CD8-positive, alpha-beta memory T cell (primary cell): ENCODE measurements around the gene FYN. TPM values are rescaled to one million over a fixed set of nuclear protein-coding genes. Genes with fewer than 3 reads are reported as not detected.

Source experiments
- CTCF ChIA-PET: fragments of 350-600 bp; sonication (Branson Sonifier 250); formaldehyde crosslinking; loops from one replicate; lab custom pipeline; 2021; ENCODE audit warnings: antibody characterized with exemption; lab: Charles Lee
- POLR2A ChIA-PET: fragments of 350-600 bp; sonication (Branson Sonifier 250); formaldehyde crosslinking; loops from one replicate; lab custom pipeline; 2021; ENCODE audit warnings: antibody characterized with exemption; lab: Charles Lee
- DNase-seq, 5 donors: peaks; one replicate each; pipeline versions ENCODE4 v3.0.0 to v3.0.0-alpha.2; 2020 to 2022; ENCODE audit warnings: mixed read lengths in 1 of 5
- H3K27ac ChIP-seq: one replicate; pipeline ENCODE4 v1.7.0; 2013; ENCODE audit warnings: low read depth, mild to moderate bottlenecking, low read length, moderate library complexity
- H3K27me3 ChIP-seq: 2 replicates; pipeline ENCODE4 v1.7.0; 2013; ENCODE audit warnings: low read length, mild to moderate bottlenecking; ENCODE audit not compliant: insufficient read depth, poor library complexity, severe bottlenecking
- H3K36me3 ChIP-seq: 2 replicates; pipeline ENCODE4 v1.7.0; 2013; ENCODE audit warnings: mild to moderate bottlenecking, low read length, moderate library complexity; ENCODE audit not compliant: insufficient read depth
- H3K4me1 ChIP-seq: 2 replicates; pipeline ENCODE4 v1.7.0; 2013; ENCODE audit warnings: mild to moderate bottlenecking, low read length, moderate library complexity; ENCODE audit not compliant: insufficient read depth
- H3K4me3 ChIP-seq: 2 replicates; pipeline ENCODE4 v1.7.0; 2013; ENCODE audit warnings: mild to moderate bottlenecking, low read length
- H3K9me3 ChIP-seq: 2 replicates; pipeline ENCODE4 v1.7.0; 2013; ENCODE audit warnings: mild to moderate bottlenecking, low read length
- H3K27ac Mint-ChIP-seq, 8 donors: one replicate each; pipeline ENCODE4 v1.8.0; 2020 to 2021; ENCODE audit warnings: mixed read lengths in 8 of 8, mild to moderate bottlenecking in 6 of 8, inconsistent platforms in 3 of 8, moderate library complexity in 3 of 8
- H3K27me3 Mint-ChIP-seq, 2 donors: one replicate each; pipeline ENCODE4 v1.8.0; 2020 to 2021; ENCODE audit warnings: mixed read lengths in 2 of 2, mild to moderate bottlenecking in 1 of 2, moderate library complexity in 1 of 2
- H3K36me3 Mint-ChIP-seq, 3 donors: one replicate each; pipeline ENCODE4 v1.8.0; 2020 to 2021; ENCODE audit warnings: mixed read lengths in 3 of 3, inconsistent platforms in 1 of 3, mild to moderate bottlenecking in 1 of 3
- H3K4me1 Mint-ChIP-seq, 3 donors: one replicate each; pipeline ENCODE4 v1.8.0; 2020 to 2021; ENCODE audit warnings: mixed read lengths in 3 of 3, inconsistent platforms in 1 of 3, mild to moderate bottlenecking in 1 of 3
- H3K4me3 Mint-ChIP-seq, 7 donors: one replicate each; pipeline ENCODE4 v1.8.0; 2020 to 2021; ENCODE audit warnings: mixed read lengths in 7 of 7, mild to moderate bottlenecking in 6 of 7, moderate library complexity in 4 of 7, inconsistent platforms in 2 of 7
- H3K9me3 Mint-ChIP-seq, 5 donors: one replicate each; pipeline ENCODE4 v1.8.0; 2020 to 2022; ENCODE audit warnings: mixed read lengths in 5 of 5, mild to moderate bottlenecking in 3 of 5, moderate library complexity in 2 of 5, inconsistent platforms in 1 of 5
- polyA plus RNA-seq: library from polyadenylated mRNA; unstranded; fragments of 300-500 nt; fragmentation: Illumina TruSeq; gene quantifications from one replicate; pipeline ENCODE4 v1.2.3, GENCODE V29; 2021
- total RNA-seq, 2 experiments: library from RNA; stranded (reverse); gene quantifications; one replicate each; pipeline ENCODE4 v1.2.3, GENCODE V29; 2021

FYN gene
- total and polyA plus RNA-seq, 3 experiments from 2014 or later = 481 to 611 (median 491) TPM

DNA sequence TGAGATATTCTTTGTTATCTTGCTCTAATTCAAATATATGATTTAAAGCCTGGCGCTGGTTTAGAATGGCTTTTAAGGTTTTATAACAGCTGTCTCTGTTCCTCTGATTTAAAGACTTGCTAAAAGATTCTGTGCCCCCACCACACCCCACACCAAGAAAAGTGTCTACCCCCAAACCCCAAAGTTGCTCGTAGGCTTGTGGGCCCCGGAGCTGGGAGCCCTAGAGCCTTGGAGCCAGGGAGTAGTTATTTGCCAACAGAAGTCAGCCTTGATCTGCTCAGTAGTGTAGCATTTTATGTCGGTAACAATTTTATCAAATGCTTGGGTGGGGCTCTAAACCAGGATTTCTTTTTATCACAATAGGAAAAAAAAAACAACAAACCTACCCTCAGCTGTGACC is 162.3 kb downstream of the FYN start:
- peak overlapping the region in 3 of 7 donors; percentile 18 to 34 (median 20) for H3K4me3 Mint-ChIP-seq
- peaks cover 55% of the 10 kb centered on the region for H3K36me3 ChIP-seq

DNA sequence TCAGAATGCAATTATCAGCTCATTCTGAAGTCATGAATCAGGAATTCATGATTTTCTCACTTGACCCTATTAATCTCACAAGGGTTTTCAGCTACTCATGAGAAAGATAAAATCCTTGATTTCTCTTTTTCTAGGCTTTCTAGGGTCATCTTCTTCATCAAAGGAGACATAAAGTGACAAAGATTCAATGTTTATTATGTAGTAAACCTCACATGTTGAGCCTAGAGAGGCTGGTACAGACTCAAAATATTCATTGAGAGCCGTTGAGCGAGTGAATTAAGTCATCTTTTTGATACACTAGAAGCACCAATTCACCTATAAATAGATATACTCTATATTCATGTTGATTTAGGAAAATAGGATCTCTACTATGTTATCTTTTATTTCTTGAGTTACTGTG is 162.8 kb downstream of the FYN start:
- Mint-ChIP-seq H3K27ac (peak overlapping the region; percentile 64 to 99 (median 92)), H3K27me3 (peaks cover 0 to 4% of the 10 kb centered on the region in 2 donors), H3K9me3 (no peaks in the 10 kb centered on the region), H3K36me3 (peaks cover 5 to 99% (median 18%) of the 10 kb centered on the region in 3 donors), H3K4me3 (peak overlapping the region in 2 of 7 donors; percentile 50 to 64), H3K4me1 (peaks cover 60 to 84% (median 61%) of the 10 kb centered on the region in 3 donors)
- ChIA-PET POLR2A (interaction anchor here (0.6 to 2.3 kb wide), 6 partner anchors 16 to 451 kb away, joined by 4 to 13 read pairs (median 6); a partner anchor contains a TSS), CTCF (interaction anchor here (0.8 to 4.3 kb wide), 37 partner anchors 11 to 452 kb away, joined by 3 to 44 read pairs (median 4); partner anchors contain the start of gene FYN)
- no peaks in the 10 kb centered on the region for H3K27me3 ChIP-seq
- peaks cover 62% of the 10 kb centered on the region for H3K4me1 ChIP-seq
- H3K36me3 ChIP-seq = peaks cover 57% of the 10 kb centered on the region
- no peak for DNase-seq
- no peak overlapping the region for H3K4me3 ChIP-seq
- no peak overlapping the region for H3K27ac ChIP-seq
- H3K9me3 ChIP-seq = no peaks in the 10 kb centered on the region

More for the DNA sequence above, 162.3 kb downstream of the FYN start:
- peaks cover 7 to 98% (median 20%) of the 10 kb centered on the region in 3 donors for H3K36me3 Mint-ChIP-seq
- H3K27ac Mint-ChIP-seq = peak overlapping the region; percentile 51 to 95 (median 91)
- CTCF ChIA-PET = interaction anchor here (0.9 to 4.3 kb wide), 30 partner anchors 10 to 452 kb away, joined by 3 to 44 read pairs (median 4); partner anchors contain the start of gene FYN
- POLR2A ChIA-PET = interaction anchor here (0.7 to 1.7 kb wide), 3 partner anchors 15 to 332 kb away, joined by 4 to 6 read pairs (median 4); no protein-coding TSS in a partner anchor
- Histone ChIP-seq H3K27ac (no peak overlapping the region), H3K4me3 (no peak overlapping the region), H3K27me3 (no peaks in the 10 kb centered on the region), H3K9me3 (no peaks in the 10 kb centered on the region), H3K4me1 (peaks cover 66% of the 10 kb centered on the region)
- peaks cover 63 to 88% (median 66%) of the 10 kb centered on the region in 3 donors for H3K4me1 Mint-ChIP-seq
- DNase-seq = no peak
- peaks cover 0 to 4% of the 10 kb centered on the region in 2 donors for H3K27me3 Mint-ChIP-seq
- no peaks in the 10 kb centered on the region for H3K9me3 Mint-ChIP-seq

DNA sequence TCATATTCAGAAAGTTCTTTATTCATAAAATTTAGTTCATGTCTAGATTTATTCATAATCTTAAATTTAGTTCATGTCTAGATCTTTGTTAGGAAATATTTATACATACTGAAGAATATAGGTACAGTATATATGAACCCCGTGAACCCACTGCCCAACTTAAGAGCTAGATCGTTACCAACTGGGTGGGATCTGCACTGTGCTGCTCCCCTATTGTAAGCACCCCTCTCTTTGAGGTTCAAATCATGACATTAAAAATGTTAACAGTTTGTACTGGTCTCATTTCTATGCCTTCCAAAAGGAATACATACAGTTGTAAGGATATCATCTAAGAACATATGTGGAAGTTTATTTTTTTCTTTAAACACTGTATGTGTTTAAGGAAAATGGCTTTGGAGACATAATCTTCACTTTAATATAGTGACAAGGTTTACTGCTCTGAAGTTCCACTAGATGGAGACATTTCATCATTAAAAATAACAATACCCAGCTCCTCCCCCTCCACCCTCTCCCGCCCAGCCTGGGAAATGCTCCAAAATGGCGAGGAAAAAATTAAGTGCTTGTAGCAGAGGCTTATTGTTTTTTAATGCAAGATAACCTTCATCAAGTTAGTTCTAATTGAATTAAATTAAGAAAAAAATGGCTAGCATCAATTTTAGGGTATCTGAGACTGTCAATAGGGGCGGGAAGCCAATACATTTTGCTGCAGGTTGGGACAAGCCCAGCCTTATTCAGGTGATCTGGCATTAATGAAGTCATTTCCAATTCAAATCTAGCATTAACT is 163.4 kb downstream of the FYN start:
- no peak overlapping the region for H3K4me3 ChIP-seq
- H3K9me3 ChIP-seq = no peaks in the 10 kb centered on the region
- H3K27ac ChIP-seq = no peak overlapping the region
- peaks cover 55% of the 10 kb centered on the region for H3K4me1 ChIP-seq
- H3K36me3 ChIP-seq = peaks cover 57% of the 10 kb centered on the region
- H3K27me3 Mint-ChIP-seq = peaks cover 0 to 3% of the 10 kb centered on the region in 2 donors
- ChIA-PET CTCF (interaction anchor here (0.7 to 4.3 kb wide), 41 partner anchors 11 to 894 kb away, joined by 3 to 44 read pairs (median 4); partner anchors contain the start of genes CDK19 and FYN), POLR2A (interaction anchor here (0.6 to 2.3 kb wide), 6 partner anchors 44 to 451 kb away, joined by 4 to 13 read pairs (median 6); a partner anchor contains a TSS)
- peaks cover 4 to 99% (median 13%) of the 10 kb centered on the region in 3 donors for H3K36me3 Mint-ChIP-seq
- DNase-seq = peak; percentile 27 to 76 (median 71)
- H3K9me3 Mint-ChIP-seq = no peaks in the 10 kb centered on the region
- peak overlapping the region; percentile 64 to 99 (median 92) for H3K27ac Mint-ChIP-seq
- H3K27me3 ChIP-seq = no peaks in the 10 kb centered on the region
- peak overlapping the region in 6 of 7 donors; percentile 10 to 79 (median 55) for H3K4me3 Mint-ChIP-seq
- H3K4me1 Mint-ChIP-seq = peaks cover 53 to 78% (median 55%) of the 10 kb centered on the region in 3 donors

DNA sequence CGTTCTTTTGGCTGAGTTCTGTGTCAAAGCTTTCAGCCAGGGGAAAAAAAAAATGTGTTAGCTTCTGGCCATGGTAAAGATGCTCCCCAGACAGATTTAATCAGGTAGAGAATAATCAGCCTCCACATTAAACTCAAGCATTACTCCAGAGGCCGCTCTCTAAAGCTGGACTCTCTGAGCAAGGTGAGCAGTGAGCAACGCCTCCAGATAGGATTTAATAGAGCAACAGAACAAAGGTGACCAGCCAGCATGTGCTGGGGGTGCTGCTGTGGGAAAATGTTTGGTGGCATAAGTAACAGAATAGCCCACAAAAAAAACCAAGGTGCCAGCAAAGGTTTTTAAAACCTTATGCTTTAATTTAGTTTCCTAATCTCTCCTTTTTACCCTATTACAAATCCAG is 164.1 kb downstream of the FYN start:
- ChIA-PET CTCF (interaction anchor here (1.0 to 4.3 kb wide), 19 partner anchors 12 to 450 kb away, joined by 3 to 44 read pairs (median 5); a partner anchor contains a TSS), POLR2A (interaction anchor here (1.5 to 2.3 kb wide), 4 partner anchors 44 to 450 kb away, joined by 4 to 6 read pairs (median 6); a partner anchor contains a TSS)
- H3K9me3 ChIP-seq = no peaks in the 10 kb centered on the region
- DNase-seq = no peak
- H3K27ac ChIP-seq = no peak overlapping the region
- H3K4me3 ChIP-seq = no peak overlapping the region
- H3K27me3 ChIP-seq = no peaks in the 10 kb centered on the region
- Mint-ChIP-seq H3K9me3 (no peaks in the 10 kb centered on the region), H3K4me3 (no peak overlapping the region), H3K27me3 (peaks cover 0 to 3% of the 10 kb centered on the region in 2 donors), H3K4me1 (peaks cover 48 to 72% (median 49%) of the 10 kb centered on the region in 3 donors), H3K27ac (peak overlapping the region in 7 of 8 donors; percentile 50 to 95 (median 92)), H3K36me3 (peaks cover 4 to 99% (median 11%) of the 10 kb centered on the region in 3 donors)
- peaks cover 49% of the 10 kb centered on the region for H3K4me1 ChIP-seq
- H3K36me3 ChIP-seq = peaks cover 53% of the 10 kb centered on the region

DNA sequence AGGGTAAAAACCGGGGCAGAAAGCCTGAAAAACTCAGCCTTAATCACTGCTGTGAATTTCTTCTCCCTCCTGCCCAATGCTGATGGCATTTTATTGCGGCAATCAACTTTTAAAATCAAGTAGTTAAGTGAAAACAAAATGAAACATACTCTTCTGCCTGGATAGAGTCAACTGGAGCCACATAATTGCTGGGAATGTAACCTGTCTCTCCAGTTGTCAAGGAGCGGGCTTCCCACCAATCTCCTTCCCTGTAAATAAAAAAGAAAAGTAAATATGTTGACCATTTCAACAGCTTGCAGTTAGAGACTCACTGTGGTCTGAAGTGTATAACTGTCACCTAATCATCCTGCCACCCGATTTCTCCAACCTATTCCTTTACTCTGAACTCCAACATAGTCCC is 165.5 kb downstream of the FYN start:
- no peaks in the 10 kb centered on the region for H3K27me3 ChIP-seq
- CTCF ChIA-PET = interaction anchor here (1.4 to 4.3 kb wide), 3 partner anchors 18 to 335 kb away, joined by 3 to 44 read pairs (median 13); no protein-coding TSS in a partner anchor
- H3K9me3 ChIP-seq = no peaks in the 10 kb centered on the region
- DNase-seq = no peak
- peak overlapping the region; percentile 37 to 95 (median 73) for H3K27ac Mint-ChIP-seq
- no peak overlapping the region for H3K27ac ChIP-seq
- no peaks in the 10 kb centered on the region for H3K9me3 Mint-ChIP-seq
- peaks cover 51% of the 10 kb centered on the region for H3K36me3 ChIP-seq
- H3K4me3 Mint-ChIP-seq = no peak overlapping the region
- H3K27me3 Mint-ChIP-seq = peaks cover 0 to 6% of the 10 kb centered on the region in 2 donors
- POLR2A ChIA-PET = no interaction called here
- H3K4me1 Mint-ChIP-seq = peaks cover 35 to 69% (median 42%) of the 10 kb centered on the region in 3 donors
- peaks cover 4 to 99% (median 14%) of the 10 kb centered on the region in 3 donors for H3K36me3 Mint-ChIP-seq
- H3K4me1 ChIP-seq = peaks cover 35% of the 10 kb centered on the region
- H3K4me3 ChIP-seq = no peak overlapping the region

DNA sequence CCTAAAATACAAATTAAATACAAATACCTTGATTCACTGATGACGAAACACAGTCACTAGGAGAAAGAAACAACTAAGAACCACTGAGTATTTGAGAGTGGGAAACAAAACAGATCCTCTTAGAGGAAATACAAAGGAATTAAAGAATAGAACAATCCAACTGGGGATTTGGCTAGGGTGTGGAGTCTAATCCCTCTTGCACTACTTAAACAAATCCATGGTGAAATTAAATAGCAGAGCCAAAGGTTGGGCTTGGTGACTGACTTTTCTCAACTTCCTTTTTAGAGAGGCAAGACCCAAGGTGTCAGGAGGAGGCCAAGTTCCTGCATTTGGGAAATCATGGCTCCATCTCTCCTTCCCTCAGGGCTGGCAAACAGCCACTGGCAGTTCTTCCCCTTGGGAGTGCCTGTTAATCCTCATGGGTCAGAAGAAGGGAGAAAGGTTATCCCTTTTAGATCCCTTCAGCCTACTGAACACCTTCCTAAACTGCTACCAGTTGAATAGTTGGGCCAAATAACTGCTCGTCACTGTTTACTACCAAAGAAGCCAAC is 166.3 kb downstream of the FYN start:
- Mint-ChIP-seq H3K4me3 (no peak overlapping the region), H3K27ac (peak overlapping the region in 6 of 8 donors; percentile 3 to 92 (median 54)), H3K36me3 (peaks cover 6 to 99% (median 16%) of the 10 kb centered on the region in 3 donors), H3K27me3 (peaks cover 0 to 6% of the 10 kb centered on the region in 2 donors), H3K4me1 (peaks cover 32 to 67% (median 37%) of the 10 kb centered on the region in 3 donors), H3K9me3 (no peaks in the 10 kb centered on the region)
- CTCF ChIA-PET = no interaction called here
- Histone ChIP-seq H3K27me3 (no peaks in the 10 kb centered on the region), H3K9me3 (no peaks in the 10 kb centered on the region), H3K4me1 (peaks cover 26% of the 10 kb centered on the region), H3K4me3 (no peak overlapping the region), H3K36me3 (peaks cover 51% of the 10 kb centered on the region), H3K27ac (no peak overlapping the region)
- POLR2A ChIA-PET = no interaction called here
- no peak for DNase-seq

DNA sequence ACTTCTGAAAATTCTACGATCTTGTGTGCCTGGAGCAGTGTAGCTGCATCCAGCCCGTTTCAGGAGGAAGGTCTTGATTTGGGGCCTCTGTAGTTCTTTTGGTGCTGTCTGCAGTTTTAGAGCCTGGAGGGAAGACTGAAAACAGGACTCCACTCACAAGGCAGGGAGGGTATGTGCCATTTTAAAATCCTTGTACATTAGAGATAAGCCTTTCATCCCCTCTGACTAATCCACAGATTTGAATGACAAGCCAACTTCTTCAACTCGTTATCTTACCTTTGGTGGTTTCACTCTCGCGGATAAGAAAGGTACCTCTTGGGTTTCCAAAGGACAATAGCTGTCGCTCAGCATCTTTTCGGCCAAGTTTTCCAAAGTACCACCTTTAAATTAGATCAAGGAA is 169.5 kb downstream of the FYN start:
- H3K36me3 ChIP-seq = peaks cover 66% of the 10 kb centered on the region
- Mint-ChIP-seq H3K4me1 (peaks cover 32 to 64% (median 35%) of the 10 kb centered on the region in 3 donors), H3K36me3 (peaks cover 3 to 98% (median 30%) of the 10 kb centered on the region in 3 donors), H3K9me3 (no peaks in the 10 kb centered on the region), H3K27me3 (peaks cover 0 to 3% of the 10 kb centered on the region in 2 donors), H3K4me3 (no peak overlapping the region), H3K27ac (peak overlapping the region in 7 of 8 donors; percentile 36 to 79 (median 47))
- DNase-seq = no peak
- POLR2A ChIA-PET = interaction anchor here (0.9 kb wide), 1 partner anchor 14 kb away, joined by 4 read pairs; no protein-coding TSS in a partner anchor
- H3K27ac ChIP-seq = no peak overlapping the region
- H3K4me3 ChIP-seq = no peak overlapping the region
- CTCF ChIA-PET = interaction anchor here (0.9 to 1.6 kb wide), 4 partner anchors 8 to 340 kb away, joined by 3 to 5 read pairs (median 4); no protein-coding TSS in a partner anchor
- H3K4me1 ChIP-seq = peaks cover 11% of the 10 kb centered on the region
- no peaks in the 10 kb centered on the region for H3K9me3 ChIP-seq
- H3K27me3 ChIP-seq = no peaks in the 10 kb centered on the region
